GM19043 (cell line): ENCODE data around the gene KAZN.

Experiments used
- ATAC-seq: cut with Tn5 transposase; IDR thresholded peaks from one replicate; pipeline ENCODE4 v1.9.1; 2021; ENCODE audit warnings: low read depth; ENCODE audit not compliant: unreplicated experiment

The KAZN gene

GRCh38 chr1:15063346-15063745 is 464.9 kb downstream of the KAZN start:
- ATAC-seq, result no peak

GRCh38 chr1:15063783-15064182 is 465.3 kb downstream of the KAZN start:
- ATAC-seq, result no peak

DNA sequence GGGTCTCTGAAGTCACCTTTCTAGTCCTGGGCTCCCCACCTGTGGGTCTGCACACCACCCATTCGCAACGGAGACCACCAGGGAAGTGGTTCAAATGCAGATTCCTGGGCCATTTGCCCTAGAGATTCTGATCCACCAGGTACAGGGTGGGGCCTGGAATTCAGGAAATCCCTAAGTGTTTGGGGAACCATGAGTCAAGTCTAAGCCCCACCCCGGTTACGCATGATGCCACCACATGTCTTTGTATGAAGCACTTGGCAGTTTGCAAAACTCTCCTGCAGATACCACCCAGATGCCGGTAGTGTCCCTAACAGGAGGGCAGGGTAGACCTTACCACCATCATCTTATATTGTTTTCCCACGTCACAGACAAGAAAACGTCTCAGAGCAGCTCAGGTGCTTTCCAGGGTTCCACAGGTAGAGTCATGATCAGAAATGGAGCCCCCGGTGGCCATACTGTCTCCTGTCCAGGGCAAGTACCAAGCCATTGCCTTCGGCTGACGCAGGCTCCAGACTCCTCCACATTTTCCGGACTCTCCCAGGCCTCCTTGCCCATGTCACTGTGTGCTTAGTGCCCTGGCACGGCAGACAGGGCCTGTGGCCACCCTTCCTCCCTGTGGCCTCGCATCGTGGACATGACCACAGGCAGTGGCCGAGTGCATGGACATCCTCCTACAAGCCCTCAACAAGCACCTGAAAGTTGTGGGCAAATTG is 465.9 kb downstream of the KAZN start:
- ATAC-seq, result no peak

GRCh38 chr1:15065291-15065690 is 466.8 kb downstream of the KAZN start:
- no peak for ATAC-seq

DNA sequence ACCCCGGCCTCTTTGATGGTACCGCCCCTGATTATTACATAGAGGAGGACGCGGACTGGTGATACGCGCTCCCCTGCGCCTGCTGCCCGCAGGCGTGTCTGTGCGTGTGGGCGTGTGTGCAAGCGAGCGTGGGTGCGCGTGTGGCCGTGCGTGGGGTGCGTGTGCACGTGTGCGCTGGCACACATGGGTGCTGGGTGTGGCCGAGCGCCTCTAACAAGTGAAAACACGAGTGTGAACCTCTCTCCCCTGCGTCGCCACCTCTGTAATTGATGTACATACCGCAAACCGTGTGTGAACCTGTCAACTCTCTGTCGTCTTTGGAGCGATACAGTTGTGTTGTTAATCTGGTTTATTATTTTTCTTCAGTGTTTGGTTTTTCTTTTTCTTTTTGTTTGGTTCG is 467.3 kb downstream of the KAZN start:
- ATAC-seq, result no peak

GRCh38 chr1:15066191-15066590 is 467.7 kb downstream of the KAZN start:
- ATAC-seq, result no peak

GRCh38 chr1:15067148-15067547 is 468.7 kb downstream of the KAZN start:
- ATAC-seq, result no peak

- ATAC-seq, result no peak
Observed at GRCh38 chr1:15068152-15068551, 469.7 kb downstream of the KAZN start.

- ATAC-seq, result no peak
Observed at GRCh38 chr1:15068997-15069396, 470.5 kb downstream of the KAZN start.

DNA sequence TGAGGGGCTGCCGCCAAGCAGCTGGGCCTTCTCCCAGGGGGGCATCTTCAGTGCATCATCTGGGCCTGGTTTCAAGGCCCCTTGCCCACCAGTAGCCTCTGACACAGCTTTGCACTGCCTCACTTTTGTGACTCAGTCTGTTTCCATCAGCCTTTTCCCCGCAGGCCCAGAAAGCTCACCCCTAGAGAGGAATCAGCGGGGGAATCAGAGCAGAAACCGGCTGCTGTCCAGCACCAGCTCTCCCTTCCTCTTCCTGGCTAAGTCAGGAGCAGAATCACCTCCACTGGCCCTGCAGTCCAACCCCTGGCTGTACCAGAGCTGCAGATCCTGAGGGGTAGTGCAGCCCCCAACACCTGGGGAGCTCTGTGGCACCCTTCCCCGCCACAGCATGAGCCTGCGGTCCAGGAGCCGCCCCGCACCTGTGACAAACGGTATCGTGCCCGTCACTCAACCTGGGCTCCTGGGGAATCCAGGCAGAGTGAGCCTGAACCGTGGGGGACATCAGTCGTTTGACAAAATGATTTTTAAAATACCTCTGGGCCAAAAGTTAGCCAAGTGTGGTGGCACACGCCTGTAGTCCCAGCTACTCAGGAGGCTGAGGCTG is 471.8 kb downstream of the KAZN start:
- ATAC-seq, result no peak

DNA sequence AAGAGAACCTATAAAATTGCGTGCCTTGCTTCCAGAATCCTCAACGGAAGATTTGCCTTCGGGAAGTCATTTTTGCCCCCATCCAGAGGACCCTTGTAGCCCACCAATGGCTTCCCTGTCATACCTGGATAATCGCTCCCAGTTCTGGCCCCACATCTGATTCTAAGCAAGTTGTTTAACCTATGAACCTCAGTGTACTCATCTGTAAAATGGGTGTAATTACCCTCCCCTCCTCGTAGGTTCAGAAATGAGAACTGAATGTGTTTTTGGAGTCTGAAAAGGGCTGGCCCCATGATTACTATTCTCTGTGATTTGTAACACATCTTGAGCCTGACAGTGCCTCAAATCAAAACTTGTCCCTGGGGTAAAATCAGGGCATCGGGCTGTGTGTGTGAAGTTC is 473.5 kb downstream of the KAZN start:
- no peak for ATAC-seq

- ATAC-seq, result no peak
Observed at GRCh38 chr1:15073799-15074308, 475.4 kb downstream of the KAZN start.

DNA sequence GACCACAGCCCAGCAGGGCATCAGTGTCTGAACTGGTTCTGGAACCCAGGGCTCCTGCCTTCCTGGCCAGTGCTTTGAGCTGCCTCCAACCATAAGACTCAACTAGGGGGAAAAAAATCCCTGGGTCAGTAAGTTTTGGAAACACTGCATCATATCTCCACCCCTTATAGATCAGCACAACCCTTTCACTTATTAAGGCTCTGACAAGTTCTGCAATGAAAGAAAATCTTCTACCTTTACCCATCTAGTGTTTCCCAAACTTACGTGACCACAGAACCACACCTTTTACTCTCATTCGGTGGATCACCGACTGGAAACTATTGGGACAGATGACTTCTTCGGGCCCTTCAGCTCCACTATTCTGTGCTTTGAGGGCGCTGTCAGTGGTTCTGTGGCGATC is 476.7 kb downstream of the KAZN start:
- ATAC-seq, result no peak

DNA sequence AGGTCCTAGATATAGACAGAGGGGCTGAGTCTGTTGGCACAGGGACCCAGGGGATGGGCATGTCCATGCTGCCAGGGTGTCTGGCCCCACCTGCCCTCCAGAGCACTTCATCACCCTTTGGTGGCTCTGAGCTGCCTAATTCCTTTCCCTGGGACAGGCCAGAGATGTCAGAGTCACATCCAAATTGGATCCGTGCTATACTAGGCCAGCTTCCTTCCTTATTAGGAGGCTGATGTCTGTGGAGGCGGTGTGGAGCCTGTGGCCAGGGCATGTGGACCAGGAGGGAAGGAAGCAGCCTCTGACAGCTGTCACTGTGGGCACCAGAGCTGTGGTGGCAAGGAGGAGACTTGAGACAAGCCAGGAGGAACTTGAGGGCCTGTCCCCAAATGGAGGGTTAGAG is 477.3 kb downstream of the KAZN start:
- ATAC-seq, result no peak

GRCh38 chr1:15076807-15077206 is 478.3 kb downstream of the KAZN start:
- ATAC-seq, result no peak

DNA sequence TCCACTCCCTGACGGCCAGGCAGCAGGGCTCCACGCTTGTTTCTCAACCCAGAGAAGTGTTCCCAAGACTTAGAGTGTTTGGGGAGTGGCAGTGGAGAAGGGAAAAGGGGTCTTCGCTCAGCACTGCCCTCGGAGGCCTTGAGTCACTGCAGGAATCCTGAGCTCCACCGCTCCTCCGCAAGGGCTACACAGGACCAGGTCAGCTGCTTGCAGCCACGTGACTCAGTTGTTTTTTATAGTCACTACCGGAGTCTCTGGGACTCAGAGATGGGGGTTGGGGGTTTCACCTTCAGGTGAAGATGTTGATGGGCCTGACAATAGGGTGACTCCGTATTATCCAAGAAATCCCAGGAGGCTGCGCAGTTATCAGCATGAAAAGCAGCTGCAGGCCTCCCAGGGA is 478.9 kb downstream of the KAZN start:
- no peak for ATAC-seq

- ATAC-seq, result no peak
Observed at GRCh38 chr1:15080328-15081007, 482.0 kb downstream of the KAZN start.

DNA sequence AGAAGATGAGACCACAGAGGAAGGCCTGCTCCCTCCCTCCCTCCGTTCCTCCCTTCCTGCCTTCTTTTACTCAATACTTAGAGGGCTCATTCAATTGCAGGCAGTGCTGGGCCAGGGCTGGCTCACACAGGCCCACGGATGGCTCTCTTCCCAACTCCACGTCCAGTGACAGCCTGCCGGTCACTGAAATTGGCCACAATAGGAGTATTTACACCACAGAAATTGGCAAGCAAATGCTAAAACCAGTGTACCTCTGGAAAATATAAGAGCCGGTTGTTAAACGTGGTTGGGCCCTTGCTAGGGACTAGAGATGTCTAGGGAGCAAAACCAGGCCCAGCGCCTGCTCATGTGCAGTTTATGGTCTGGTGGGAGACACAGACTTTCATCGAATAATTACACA is 482.6 kb downstream of the KAZN start:
- no peak for ATAC-seq

DNA sequence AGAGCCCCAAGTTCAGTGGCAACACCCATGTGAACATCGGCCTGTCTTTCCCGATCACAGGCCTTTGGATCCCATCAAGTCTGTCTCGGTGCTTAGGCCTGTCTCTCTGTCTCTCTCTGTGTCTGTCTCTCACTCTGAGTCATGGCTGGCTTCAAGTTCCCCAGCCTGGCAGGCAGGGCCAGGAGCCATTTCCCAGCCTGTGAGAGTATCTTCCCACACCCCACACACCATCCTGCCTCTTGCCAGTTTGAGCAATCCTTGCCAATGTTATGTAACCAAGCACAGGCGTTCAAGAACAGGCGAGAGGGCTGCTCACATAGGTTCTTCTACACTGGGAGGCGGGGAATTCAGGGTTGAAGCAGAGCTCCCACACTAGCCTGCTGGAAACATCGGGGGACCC is 485.1 kb downstream of the KAZN start:
- no peak for ATAC-seq

DNA sequence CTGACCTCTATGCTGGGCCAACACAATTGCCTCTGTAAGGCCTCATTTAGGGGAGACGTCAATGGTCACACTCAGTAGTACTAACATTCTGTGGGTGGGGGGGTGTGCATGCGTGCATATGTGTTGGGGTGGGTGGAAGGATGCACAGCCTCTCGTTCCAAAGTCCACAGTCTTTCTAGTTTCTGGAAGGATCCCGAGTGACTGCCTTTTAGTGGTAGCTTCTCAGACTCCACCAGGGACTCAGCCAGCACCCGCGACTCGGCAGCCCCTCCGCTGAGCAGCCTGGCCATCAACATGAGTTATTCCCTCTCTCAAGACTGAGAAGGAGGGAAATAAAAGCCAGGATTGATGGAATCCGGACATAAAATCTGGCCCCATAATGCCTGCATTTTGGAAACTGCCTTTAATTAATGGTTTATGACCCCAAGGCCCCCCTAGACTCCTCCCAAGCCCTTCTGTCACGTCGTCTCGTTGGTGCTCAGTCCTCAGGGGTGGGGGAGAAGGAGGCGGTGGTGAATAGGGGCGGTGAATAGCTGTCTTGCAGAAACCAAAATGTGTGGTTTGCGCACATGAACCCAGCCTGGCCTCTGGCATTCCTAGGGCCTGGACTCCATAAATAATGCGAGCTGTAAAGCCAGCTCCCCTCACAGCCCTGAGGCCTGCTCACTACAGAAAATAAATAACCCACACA is 489.9 kb downstream of the KAZN start:
- no peak for ATAC-seq

DNA sequence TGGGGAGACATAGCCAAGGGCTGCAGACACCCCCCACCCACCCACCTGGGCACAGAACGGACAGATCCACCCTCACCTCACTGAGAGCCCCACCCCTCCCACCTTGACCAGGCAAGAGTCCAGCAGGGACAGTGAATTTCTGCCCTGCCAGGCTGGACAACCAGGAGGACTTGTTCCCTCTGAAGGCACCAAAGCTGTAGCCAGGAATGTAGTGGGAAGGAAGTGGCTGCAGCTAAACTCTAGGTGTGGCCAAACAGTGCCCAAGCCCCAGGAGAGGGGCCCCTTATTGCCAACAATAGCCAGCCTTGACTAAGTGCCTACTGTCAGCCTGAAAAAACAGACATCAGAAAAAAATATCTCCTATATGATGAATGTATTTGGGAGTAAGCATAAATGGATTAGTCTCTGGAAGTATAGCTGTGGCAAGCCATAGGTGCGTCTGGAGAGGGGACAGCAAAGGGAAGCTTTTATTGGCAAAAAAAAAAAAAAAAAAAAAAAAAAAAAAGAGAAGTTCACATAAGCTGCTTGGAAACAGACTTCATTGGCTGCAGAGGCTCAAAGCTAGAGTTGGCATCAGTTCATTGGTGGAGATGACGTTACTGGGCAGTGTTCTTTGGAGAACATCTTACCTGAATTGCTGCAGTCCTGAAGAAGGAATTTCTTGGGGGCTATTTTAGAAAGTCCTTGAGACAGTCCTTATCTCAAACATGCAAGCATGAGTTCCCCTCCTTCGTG is 490.9 kb downstream of the KAZN start:
- ATAC-seq, result no peak
